Lower lobe of right lung (tissue), 2 donors: ENCODE measurements around the gene NACA2. TPM values are rescaled to one million over a fixed set of nuclear protein-coding genes. Genes with fewer than 3 reads are reported as not detected.
A peak's percentile ranks its signal among the peaks of the same experiment; 100 is the strongest.

ENCODE experiments used
- ATAC-seq, 2 donors: fragments of 200-7000 bp; cut with Tn5 transposase; one replicate each; pipeline ENCODE4 v1.9.1; 2020 to 2022; ENCODE audit warnings: mild to moderate bottlenecking in 2 of 2, moderate library complexity in 2 of 2
- DNase-seq: peaks from one replicate; pipeline ENCODE4 v3.0.0-alpha.2; 2020
- H3K27ac ChIP-seq: fragments of 200-600 bp; one replicate; pipeline ENCODE4 v1.8.0; 2022
- H3K27me3 ChIP-seq: fragments of 200-600 bp; one replicate; pipeline ENCODE4 v1.8.0; 2022; ENCODE audit warnings: low read depth
- H3K36me3 ChIP-seq: fragments of 200-600 bp; one replicate; pipeline ENCODE4 v1.8.0; 2022; ENCODE audit warnings: mild to moderate bottlenecking
- H3K4me1 ChIP-seq: fragments of 200-600 bp; one replicate; pipeline ENCODE4 v1.8.0; 2022
- H3K4me3 ChIP-seq: fragments of 200-600 bp; one replicate; pipeline ENCODE4 v1.8.0; 2022; ENCODE audit warnings: mild to moderate bottlenecking
- H3K9me3 ChIP-seq: fragments of 200-600 bp; one replicate; pipeline ENCODE4 v1.8.0; 2022
- CTCF ChIP-seq: fragments of 200-600 bp; IDR thresholded peaks from one replicate; pipeline ENCODE4 v1.8.0; 2022; ENCODE audit warnings: antibody characterized with exemption, mild to moderate bottlenecking
- intact Hi-C: fragments of 100-400 bp; cut with DNase I; formaldehyde crosslinking; loops from one replicate; pipeline ENCODE4 v1.11.0; 2022
- total RNA-seq: library from RNA; stranded (reverse); fragmentation: NEBNext Ultra II Directional; extraction: Animal tissue kit (Norgen Biotek cat#: 25700); gene quantifications from one replicate; pipeline ENCODE4 v1.2.1, GENCODE V29; 2021
- donor health status: DM: no; HTN: yes; CAD: no; lungs with severe emphysema.

NACA2 gene
- total RNA-seq, 1 donor from 2014 or later = not detected

GRCh38 chr17:61583242-61583641 is 7.8 kb downstream of the NACA2 start:
- ATAC-seq = no peak
- no peak for DNase-seq
- Histone ChIP-seq H3K4me3 (no peak overlapping the region), H3K27me3 (peaks cover 5% of the 10 kb centered on the region), H3K9me3 (no peaks in the 10 kb centered on the region), H3K27ac (no peak overlapping the region), H3K4me1 (no peaks in the 10 kb centered on the region), H3K36me3 (no peaks in the 10 kb centered on the region)
- intact Hi-C loops = no loop called here
- TF ChIP-seq CTCF = peak; percentile 23

- no peak for DNase-seq
- H3K27me3 ChIP-seq = peaks cover 7% of the 10 kb centered on the region
- no peaks in the 10 kb centered on the region for H3K4me1 ChIP-seq
- ATAC-seq = no peak
- H3K4me3 ChIP-seq = no peak overlapping the region
- no peak overlapping the region for H3K27ac ChIP-seq
- H3K9me3 ChIP-seq = no peaks in the 10 kb centered on the region
- intact Hi-C loops = no loop called here
- no peak for TF ChIP-seq CTCF
- H3K36me3 ChIP-seq = no peaks in the 10 kb centered on the region
Measured at GRCh38 chr17:61582593-61582992, 8.4 kb downstream of the NACA2 start.

- no peaks in the 10 kb centered on the region for H3K36me3 ChIP-seq
- H3K27ac ChIP-seq = no peak overlapping the region
- H3K4me1 ChIP-seq = no peaks in the 10 kb centered on the region
- ATAC-seq (no peak), DNase-seq (no peak)
- no peak for TF ChIP-seq CTCF
- intact Hi-C loops = no loop called here
- no peak overlapping the region for H3K4me3 ChIP-seq
- H3K9me3 ChIP-seq = no peaks in the 10 kb centered on the region
- peaks cover 7% of the 10 kb centered on the region for H3K27me3 ChIP-seq
Measured at GRCh38 chr17:61581611-61582349, 9.2 kb downstream of the NACA2 start.

GRCh38 chr17:61580502-61580901 is 10.5 kb downstream of the NACA2 start:
- intact Hi-C loops = no loop called here
- peaks cover 7% of the 10 kb centered on the region for H3K27me3 ChIP-seq
- no peaks in the 10 kb centered on the region for H3K9me3 ChIP-seq
- H3K4me1 ChIP-seq = no peaks in the 10 kb centered on the region
- H3K27ac ChIP-seq = no peak overlapping the region
- DNase-seq = no peak
- no peak for ATAC-seq
- TF ChIP-seq CTCF = no peak
- H3K4me3 ChIP-seq = no peak overlapping the region
- H3K36me3 ChIP-seq = no peaks in the 10 kb centered on the region

GRCh38 chr17:61579961-61580360 is 11.1 kb downstream of the NACA2 start:
- Histone ChIP-seq H3K27ac (peak overlapping the region; percentile 19), H3K36me3 (no peaks in the 10 kb centered on the region), H3K27me3 (peaks cover 7% of the 10 kb centered on the region), H3K4me3 (peak overlapping the region; percentile 2), H3K4me1 (no peaks in the 10 kb centered on the region), H3K9me3 (no peaks in the 10 kb centered on the region)
- no peak for ATAC-seq
- intact Hi-C loops = no loop called here
- DNase-seq = no peak
- no peak for TF ChIP-seq CTCF
